WTC11 (cell line): ENCODE measurements around the gene ZNF488.

Source experiments
- ESRRA ChIP-seq: sonication (generic); formaldehyde crosslinking; IDR thresholded peaks from 2 replicates; pipeline ENCODE4 v1.8.1; 2022; ENCODE audit warnings: mild to moderate bottlenecking, missing genetic modification reagents, borderline replicate concordance
- FOXJ3 ChIP-seq: sonication (generic); formaldehyde crosslinking; IDR thresholded peaks from 2 replicates; pipeline ENCODE4 v1.9.0; 2021; ENCODE audit warnings: missing genetic modification reagents, mild to moderate bottlenecking, borderline replicate concordance
- KAT7 ChIP-seq: sonication (generic); formaldehyde crosslinking; IDR thresholded peaks from 2 replicates; pipeline ENCODE4 v1.8.1; 2023; ENCODE audit warnings: missing genetic modification reagents, mild to moderate bottlenecking, borderline replicate concordance
- TP53 ChIP-seq: sonication (generic); formaldehyde crosslinking; IDR thresholded peaks from 2 replicates; pipeline ENCODE4 v1.8.1; 2023; ENCODE audit warnings: mild to moderate bottlenecking, missing genetic modification reagents
- ZBTB21 ChIP-seq: sonication (generic); formaldehyde crosslinking; IDR thresholded peaks from 2 replicates; pipeline ENCODE4 v1.8.1; 2023; ENCODE audit warnings: mild to moderate bottlenecking, missing genetic modification reagents, borderline replicate concordance
- ZMAT4 ChIP-seq: fragments of 250-450 bp; sonication (Bioruptor Pico); IDR thresholded peaks from 2 replicates; pipeline ENCODE4 v1.9.0; 2021; ENCODE audit warnings: mild to moderate bottlenecking
- ZNF121 ChIP-seq: sonication (generic); formaldehyde crosslinking; IDR thresholded peaks from 2 replicates; pipeline ENCODE4 v1.8.0; 2023; ENCODE audit warnings: missing genetic modification reagents
- ZNF317 ChIP-seq: sonication (generic); formaldehyde crosslinking; IDR thresholded peaks from 2 replicates; pipeline ENCODE4 v1.8.1; 2023; ENCODE audit warnings: low read depth, mild to moderate bottlenecking, moderate library complexity, missing genetic modification reagents, borderline replicate concordance
- TF ChIP-seq, protein P1 (sequence below): fragments of 250-450 bp; sonication (Bioruptor Pico); IDR thresholded peaks from 2 replicates; pipeline ENCODE4 v1.9.0; 2021; ENCODE audit warnings: moderate library complexity, mild to moderate bottlenecking, inconsistent platforms, borderline replicate concordance
- TF ChIP-seq, protein P2 (sequence below): fragments of 200-600 bp; IDR thresholded peaks from 2 replicates; pipeline ENCODE4 v1.8.0; 2022; ENCODE audit warnings: antibody characterized with exemption
- TF ChIP-seq, protein P3 (sequence below): sonication (generic); formaldehyde crosslinking; conservative IDR thresholded peaks from 2 replicates; pipeline ENCODE4 v1.8.1; 2022; ENCODE audit warnings: mild to moderate bottlenecking, missing genetic modification reagents
- TF ChIP-seq, protein P4 (sequence below): sonication (generic); formaldehyde crosslinking; IDR thresholded peaks from 2 replicates; pipeline ENCODE4 v1.8.0; 2022; ENCODE audit warnings: mild to moderate bottlenecking, missing genetic modification reagents
- TF ChIP-seq, protein P5 (sequence below): sonication (generic); formaldehyde crosslinking; IDR thresholded peaks from 2 replicates; pipeline ENCODE4 v1.8.1; 2023; ENCODE audit warnings: mild to moderate bottlenecking, missing genetic modification reagents, moderate library complexity

DNA sequence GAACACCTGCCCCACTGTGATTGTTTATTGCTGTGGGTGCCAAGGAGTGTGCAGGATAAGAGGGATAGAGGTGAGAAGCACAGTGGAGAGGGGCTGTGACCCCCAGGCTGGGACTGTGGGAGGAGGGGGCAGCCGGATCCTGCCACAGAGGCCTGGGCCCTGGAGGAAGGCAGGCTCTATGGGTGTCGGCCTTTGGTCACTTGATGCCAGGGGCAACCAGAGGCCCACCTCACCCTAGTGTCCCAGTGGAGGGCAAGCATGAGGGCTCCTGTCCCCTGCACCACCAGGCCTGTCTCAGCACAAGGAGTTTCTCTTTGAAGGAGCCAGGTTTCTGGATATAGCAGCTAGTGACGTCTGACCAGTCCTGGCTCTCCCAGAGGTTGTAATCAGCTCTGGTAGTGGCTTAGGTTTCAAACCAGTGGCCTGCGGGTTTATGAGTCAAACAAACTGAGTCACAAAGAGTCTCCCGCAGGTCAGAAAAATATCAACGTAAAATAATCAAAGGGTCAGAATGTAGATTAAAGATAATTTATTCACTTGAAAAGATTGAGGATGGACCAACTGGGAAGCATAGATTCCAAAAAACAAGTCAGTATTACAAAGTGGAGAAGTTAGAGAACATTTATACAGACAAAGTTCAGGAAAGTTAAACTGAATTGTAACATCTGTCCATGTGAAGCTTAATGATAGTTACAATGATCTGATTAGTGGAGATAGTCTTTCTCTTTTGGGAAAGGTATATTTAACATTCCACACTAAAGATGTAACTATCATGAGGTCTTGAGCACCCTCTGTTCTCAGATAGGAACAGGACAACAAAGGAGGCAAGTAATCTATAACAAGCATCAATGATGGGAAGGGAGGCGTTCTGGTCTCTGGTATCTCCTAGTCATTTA is 37.2 kb upstream of the ZNF488 start:
- no peak for TF ChIP-seq TP53 (CRISPR knock-in tag)
- no peak for TF ChIP-seq ZNF317 (CRISPR knock-in tag)
- TF ChIP-seq, protein P1, sequence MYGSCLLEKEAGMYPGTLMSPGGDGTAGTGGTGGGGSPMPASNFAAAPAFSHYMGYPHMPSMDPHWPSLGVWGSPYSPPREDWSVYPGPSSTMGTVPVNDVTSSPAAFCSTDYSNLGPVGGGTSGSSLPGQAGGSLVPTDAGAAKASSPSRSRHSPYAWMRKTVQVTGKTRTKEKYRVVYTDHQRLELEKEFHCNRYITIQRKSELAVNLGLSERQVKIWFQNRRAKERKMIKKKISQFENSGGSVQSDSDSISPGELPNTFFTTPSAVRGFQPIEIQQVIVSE (CRISPR knock-in tag) = no peak
- TF ChIP-seq ESRRA (CRISPR knock-in tag) = no peak
- TF ChIP-seq, protein P2, sequence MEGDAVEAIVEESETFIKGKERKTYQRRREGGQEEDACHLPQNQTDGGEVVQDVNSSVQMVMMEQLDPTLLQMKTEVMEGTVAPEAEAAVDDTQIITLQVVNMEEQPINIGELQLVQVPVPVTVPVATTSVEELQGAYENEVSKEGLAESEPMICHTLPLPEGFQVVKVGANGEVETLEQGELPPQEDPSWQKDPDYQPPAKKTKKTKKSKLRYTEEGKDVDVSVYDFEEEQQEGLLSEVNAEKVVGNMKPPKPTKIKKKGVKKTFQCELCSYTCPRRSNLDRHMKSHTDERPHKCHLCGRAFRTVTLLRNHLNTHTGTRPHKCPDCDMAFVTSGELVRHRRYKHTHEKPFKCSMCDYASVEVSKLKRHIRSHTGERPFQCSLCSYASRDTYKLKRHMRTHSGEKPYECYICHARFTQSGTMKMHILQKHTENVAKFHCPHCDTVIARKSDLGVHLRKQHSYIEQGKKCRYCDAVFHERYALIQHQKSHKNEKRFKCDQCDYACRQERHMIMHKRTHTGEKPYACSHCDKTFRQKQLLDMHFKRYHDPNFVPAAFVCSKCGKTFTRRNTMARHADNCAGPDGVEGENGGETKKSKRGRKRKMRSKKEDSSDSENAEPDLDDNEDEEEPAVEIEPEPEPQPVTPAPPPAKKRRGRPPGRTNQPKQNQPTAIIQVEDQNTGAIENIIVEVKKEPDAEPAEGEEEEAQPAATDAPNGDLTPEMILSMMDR = no peak
- no peak for TF ChIP-seq ZMAT4 (CRISPR knock-in tag)
- TF ChIP-seq, protein P3, sequence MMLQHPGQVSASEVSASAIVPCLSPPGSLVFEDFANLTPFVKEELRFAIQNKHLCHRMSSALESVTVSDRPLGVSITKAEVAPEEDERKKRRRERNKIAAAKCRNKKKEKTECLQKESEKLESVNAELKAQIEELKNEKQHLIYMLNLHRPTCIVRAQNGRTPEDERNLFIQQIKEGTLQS = no peak
- TF ChIP-seq, protein P4, sequence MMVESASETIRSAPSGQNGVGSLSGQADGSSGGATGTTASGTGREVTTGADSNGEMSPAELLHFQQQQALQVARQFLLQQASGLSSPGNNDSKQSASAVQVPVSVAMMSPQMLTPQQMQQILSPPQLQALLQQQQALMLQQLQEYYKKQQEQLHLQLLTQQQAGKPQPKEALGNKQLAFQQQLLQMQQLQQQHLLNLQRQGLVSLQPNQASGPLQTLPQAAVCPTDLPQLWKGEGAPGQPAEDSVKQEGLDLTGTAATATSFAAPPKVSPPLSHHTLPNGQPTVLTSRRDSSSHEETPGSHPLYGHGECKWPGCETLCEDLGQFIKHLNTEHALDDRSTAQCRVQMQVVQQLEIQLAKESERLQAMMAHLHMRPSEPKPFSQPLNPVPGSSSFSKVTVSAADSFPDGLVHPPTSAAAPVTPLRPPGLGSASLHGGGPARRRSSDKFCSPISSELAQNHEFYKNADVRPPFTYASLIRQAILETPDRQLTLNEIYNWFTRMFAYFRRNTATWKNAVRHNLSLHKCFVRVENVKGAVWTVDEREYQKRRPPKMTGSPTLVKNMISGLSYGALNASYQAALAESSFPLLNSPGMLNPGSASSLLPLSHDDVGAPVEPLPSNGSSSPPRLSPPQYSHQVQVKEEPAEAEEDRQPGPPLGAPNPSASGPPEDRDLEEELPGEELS = no peak
- no peak for TF ChIP-seq ZBTB21 (CRISPR knock-in tag)
- TF ChIP-seq ZNF121 (CRISPR knock-in tag) = no peak
- TF ChIP-seq KAT7 (CRISPR knock-in tag) = no peak
- TF ChIP-seq, protein P5, sequence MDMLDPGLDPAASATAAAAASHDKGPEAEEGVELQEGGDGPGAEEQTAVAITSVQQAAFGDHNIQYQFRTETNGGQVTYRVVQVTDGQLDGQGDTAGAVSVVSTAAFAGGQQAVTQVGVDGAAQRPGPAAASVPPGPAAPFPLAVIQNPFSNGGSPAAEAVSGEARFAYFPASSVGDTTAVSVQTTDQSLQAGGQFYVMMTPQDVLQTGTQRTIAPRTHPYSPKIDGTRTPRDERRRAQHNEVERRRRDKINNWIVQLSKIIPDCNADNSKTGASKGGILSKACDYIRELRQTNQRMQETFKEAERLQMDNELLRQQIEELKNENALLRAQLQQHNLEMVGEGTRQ (CRISPR knock-in tag) = no peak
- no peak for TF ChIP-seq FOXJ3 (CRISPR knock-in tag)
